Measurements from ENCODE around the gene HNRNPA1. TPM values are rescaled to one million over a fixed set of nuclear protein-coding genes. Genes with fewer than 3 reads are reported as not detected.
A peak's percentile ranks its signal among the peaks of the same experiment; 100 is the strongest.

HNRNPA1 gene
- polyA plus RNA-seq, 4 donors: 408 to 2,228 (median 1,197) TPM

DNA sequence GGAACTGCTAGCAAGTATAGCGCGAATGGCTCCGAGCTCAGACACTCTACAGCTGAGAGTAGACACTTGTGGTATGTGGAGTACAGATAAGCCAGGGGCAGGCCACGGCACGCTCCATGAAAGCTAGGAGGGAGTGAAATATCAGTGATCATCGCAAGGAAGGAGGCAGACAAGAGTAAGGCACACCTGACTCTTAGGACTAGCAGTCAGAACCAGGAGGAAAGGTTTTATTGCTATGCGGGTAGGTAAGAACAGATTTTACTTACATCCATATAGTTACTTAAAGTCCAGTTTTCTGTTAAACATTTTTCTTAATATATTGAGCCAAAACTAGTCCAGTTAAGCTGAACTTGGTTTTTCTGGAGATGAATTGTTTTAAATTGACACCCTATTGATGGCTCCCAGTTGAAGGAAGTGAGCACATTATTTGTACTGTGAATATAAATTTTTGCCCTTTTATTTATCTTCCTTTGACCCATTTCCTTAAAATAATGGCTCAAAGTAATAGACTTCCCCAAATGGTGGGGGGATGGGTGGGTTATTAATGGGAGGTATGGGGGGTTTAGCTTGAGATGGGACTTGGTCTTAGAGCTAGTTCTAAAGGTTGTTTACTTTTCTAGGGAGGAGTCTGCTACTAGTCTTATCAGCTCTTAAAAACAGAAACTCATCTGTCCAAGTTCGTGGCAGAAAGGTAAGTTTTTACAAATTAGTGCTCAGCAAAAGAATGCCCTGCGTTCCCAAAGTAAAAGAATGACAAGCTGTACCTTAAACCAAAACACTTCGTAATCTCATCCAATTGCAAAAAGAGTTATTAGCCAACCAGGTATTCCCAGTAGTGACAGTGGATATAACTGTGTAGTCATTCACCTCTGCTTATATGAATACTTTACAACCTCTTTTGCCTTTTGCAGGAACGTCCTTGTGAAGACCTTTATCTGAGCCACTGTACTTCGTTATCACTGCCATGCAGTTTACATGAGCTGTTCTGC lies 5.8 kb downstream of the HNRNPA1 start:
- peaks cover 0 to 44% (median 5%) of the 10 kb centered on the region in 3 donors for H3K4me1 ChIP-seq (ENCODE audit: control insufficient read depth in 3 of 3, insufficient read depth in 2 of 3, low read depth in 1 of 3, low read length in 2 of 3)
- peak overlapping the region in 2 of 3 donors; percentile 13 to 67 for H3K27ac ChIP-seq (ENCODE audit: low read depth in 1 of 3, low read length in 2 of 3)
- DNase-seq: peak; percentile 35 to 57
- no peak overlapping the region for H3K4me3 ChIP-seq (ENCODE audit: low read depth in 1 of 3, low read length in 3 of 3)
- WGBS, 3 donors: 28 to 49% (median 40%) methylated on average over 12 of the region's 12 CpGs
- H3K36me3 ChIP-seq (ENCODE audit: control insufficient read depth in 3 of 3, insufficient read depth in 2 of 3, low read depth in 1 of 3, low read length in 3 of 3): peaks cover 23 to 40% (median 27%) of the 10 kb centered on the region in 3 donors
- H3K9me3 ChIP-seq (ENCODE audit: control insufficient read depth in 2 of 2, insufficient read depth in 1 of 2, low read depth in 1 of 2, low read length in 1 of 2): no peaks in the 10 kb centered on the region
- H3K27me3 ChIP-seq (ENCODE audit: control insufficient read depth in 3 of 3, insufficient read depth in 3 of 3, low read length in 3 of 3): no peaks in the 10 kb centered on the region
- no peak for FAIRE-seq

- 64 to 67% (median 65%) methylated on average over 8 of the region's 8 CpGs for WGBS, 3 donors
- Histone ChIP-seq H3K4me1 (ENCODE audit: control insufficient read depth in 3 of 3, insufficient read depth in 2 of 3, low read depth in 1 of 3, low read length in 2 of 3) (peaks cover 0 to 44% (median 4%) of the 10 kb centered on the region in 3 donors), H3K36me3 (ENCODE audit: control insufficient read depth in 3 of 3, insufficient read depth in 2 of 3, low read depth in 1 of 3, low read length in 3 of 3) (peaks cover 22 to 41% (median 24%) of the 10 kb centered on the region in 3 donors), H3K4me3 (ENCODE audit: low read depth in 1 of 3, low read length in 3 of 3) (no peak overlapping the region), H3K27ac (ENCODE audit: low read depth in 1 of 3, low read length in 2 of 3) (peak overlapping the region in 1 of 3 donors; percentile 67), H3K27me3 (ENCODE audit: control insufficient read depth in 3 of 3, insufficient read depth in 3 of 3, low read length in 3 of 3) (no peaks in the 10 kb centered on the region), H3K9me3 (ENCODE audit: control insufficient read depth in 2 of 2, insufficient read depth in 1 of 2, low read depth in 1 of 2, low read length in 1 of 2) (no peaks in the 10 kb centered on the region)
- DNase-seq (peak in 1 of 2 donors; percentile 39), FAIRE-seq (no peak)
Measured at GRCh38 chr12:54287261-54288157, 7.0 kb downstream of the HNRNPA1 start.

DNA sequence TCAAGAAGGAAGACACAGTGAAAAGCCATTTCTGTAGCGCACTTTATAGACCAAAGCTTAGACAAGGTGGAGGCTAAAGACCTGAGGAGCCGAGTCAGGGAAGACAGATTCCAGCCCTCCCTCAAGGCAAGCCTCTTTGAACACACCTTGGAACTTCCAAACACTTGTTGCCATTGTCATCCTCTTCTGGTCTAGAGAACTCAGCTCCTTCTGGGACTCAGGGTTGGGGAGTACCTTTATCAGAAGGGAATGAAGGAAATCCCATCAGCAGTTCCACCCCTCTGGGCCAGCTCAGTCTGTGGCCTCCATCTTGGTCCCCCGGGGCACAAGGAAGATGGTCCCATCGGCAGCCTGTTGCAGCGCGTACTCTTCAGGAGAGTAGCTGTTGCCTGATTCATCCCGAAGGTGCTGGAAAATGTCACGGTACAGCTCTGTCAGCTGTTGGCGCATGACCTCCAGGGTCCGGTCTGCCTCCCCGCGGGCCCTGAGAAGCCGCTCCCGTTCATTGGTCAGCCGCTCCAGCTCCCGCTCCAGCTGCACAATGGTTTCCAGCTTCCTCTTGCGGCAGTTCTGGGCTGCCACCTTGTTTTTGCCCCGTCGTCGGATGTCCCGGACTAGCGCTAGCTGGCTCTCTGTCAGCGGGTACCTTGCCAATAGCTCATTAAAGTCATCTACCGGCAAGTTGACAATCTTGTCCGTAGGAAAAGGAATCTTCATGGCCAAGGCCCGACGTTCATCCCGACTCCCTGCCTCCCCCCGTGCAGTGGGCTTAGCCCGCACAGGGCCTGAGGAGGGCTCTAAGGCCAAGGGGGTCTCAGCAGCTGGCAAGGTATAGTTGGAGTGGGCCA lies 11.8 kb downstream of the HNRNPA1 start:
- Histone ChIP-seq H3K27ac (ENCODE audit: low read depth in 1 of 3, low read length in 2 of 3) (no peak overlapping the region), H3K36me3 (ENCODE audit: control insufficient read depth in 3 of 3, insufficient read depth in 2 of 3, low read depth in 1 of 3, low read length in 3 of 3) (peaks cover 0 to 21% (median 0%) of the 10 kb centered on the region in 3 donors), H3K27me3 (ENCODE audit: control insufficient read depth in 3 of 3, insufficient read depth in 3 of 3, low read length in 3 of 3) (no peaks in the 10 kb centered on the region), H3K4me1 (ENCODE audit: control insufficient read depth in 3 of 3, insufficient read depth in 2 of 3, low read depth in 1 of 3, low read length in 2 of 3) (peaks cover 0 to 32% (median 0%) of the 10 kb centered on the region in 3 donors), H3K9me3 (ENCODE audit: control insufficient read depth in 2 of 2, insufficient read depth in 1 of 2, low read depth in 1 of 2, low read length in 1 of 2) (no peaks in the 10 kb centered on the region), H3K4me3 (ENCODE audit: low read depth in 1 of 3, low read length in 3 of 3) (no peak overlapping the region)
- DNase-seq (no peak), FAIRE-seq (no peak)
- 93 to 94% (median 94%) methylated on average over 30 of the region's 30 CpGs for WGBS, 3 donors

DNA sequence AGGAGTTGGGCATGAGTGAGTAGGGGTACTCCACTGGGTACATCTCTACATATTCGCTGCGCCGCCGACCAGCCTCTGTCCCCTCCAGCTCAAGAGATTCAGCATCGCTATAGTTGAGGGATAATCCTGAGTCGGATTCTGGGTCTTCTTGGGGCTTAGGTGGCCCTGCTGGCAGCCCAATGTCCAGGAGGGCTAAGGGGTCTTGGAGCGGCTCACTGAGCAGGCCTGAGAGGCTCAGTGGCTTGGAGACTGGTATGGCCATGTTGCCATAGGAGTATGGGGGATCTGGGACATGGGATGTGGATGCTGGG lies 12.4 kb downstream of the HNRNPA1 start:
- FAIRE-seq (no peak), DNase-seq (no peak)
- no peaks in the 10 kb centered on the region for H3K27me3 ChIP-seq (ENCODE audit: control insufficient read depth in 3 of 3, insufficient read depth in 3 of 3, low read length in 3 of 3)
- WGBS, 3 donors: 95 to 99% (median 98%) methylated on average over 7 of the region's 7 CpGs
- no peak overlapping the region for H3K4me3 ChIP-seq (ENCODE audit: low read depth in 1 of 3, low read length in 3 of 3)
- H3K4me1 ChIP-seq (ENCODE audit: control insufficient read depth in 3 of 3, insufficient read depth in 2 of 3, low read depth in 1 of 3, low read length in 2 of 3): peaks cover 0 to 28% (median 0%) of the 10 kb centered on the region in 3 donors
- H3K27ac ChIP-seq (ENCODE audit: low read depth in 1 of 3, low read length in 2 of 3): no peak overlapping the region
- no peaks in the 10 kb centered on the region for H3K9me3 ChIP-seq (ENCODE audit: control insufficient read depth in 2 of 2, insufficient read depth in 1 of 2, low read depth in 1 of 2, low read length in 1 of 2)
- peaks cover 0 to 16% (median 0%) of the 10 kb centered on the region in 3 donors for H3K36me3 ChIP-seq (ENCODE audit: control insufficient read depth in 3 of 3, insufficient read depth in 2 of 3, low read depth in 1 of 3, low read length in 3 of 3)

DNA sequence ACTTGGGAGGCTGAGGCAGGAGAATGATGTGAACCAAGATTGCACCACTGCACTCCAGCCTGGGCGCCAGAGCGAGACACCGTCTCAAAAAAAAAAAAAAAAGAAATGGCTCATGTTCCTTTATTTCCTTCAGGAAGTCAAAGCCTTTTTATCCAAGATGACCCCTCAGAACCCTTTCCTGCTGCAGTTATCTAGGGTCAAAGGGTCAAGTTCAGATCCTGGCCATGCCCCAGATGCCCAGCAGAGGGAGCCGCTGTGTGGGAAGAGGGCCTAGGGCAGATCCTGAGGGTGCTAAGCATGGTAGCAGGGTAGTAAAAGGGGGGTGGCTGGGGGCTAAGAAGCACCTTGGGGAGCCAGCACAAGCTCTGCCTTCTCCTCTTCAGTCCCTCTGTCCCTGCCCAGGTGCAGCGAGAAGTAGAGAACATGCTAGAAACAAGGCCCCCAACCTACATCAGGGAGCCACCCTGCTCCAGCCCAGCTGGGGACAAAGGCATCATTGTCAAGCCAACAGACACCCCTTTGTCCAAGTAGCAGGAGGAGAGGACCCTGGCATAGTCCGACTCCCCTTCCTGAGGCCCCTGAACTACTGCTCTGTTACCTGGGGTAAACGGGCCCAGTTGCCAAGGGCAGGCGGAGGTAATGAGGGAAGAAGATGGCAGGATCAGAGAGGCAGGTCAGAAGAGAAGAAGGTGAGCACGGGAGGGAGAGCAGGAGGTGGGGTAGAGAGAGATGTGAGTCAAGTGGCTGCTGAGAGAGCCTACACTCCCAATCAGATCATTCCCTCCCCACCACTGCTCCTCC lies 13.8 kb downstream of the HNRNPA1 start:
- FAIRE-seq: no peak
- Histone ChIP-seq H3K4me3 (ENCODE audit: low read depth in 1 of 3, low read length in 3 of 3) (no peak overlapping the region), H3K27me3 (ENCODE audit: control insufficient read depth in 3 of 3, insufficient read depth in 3 of 3, low read length in 3 of 3) (peaks cover 0 to 4% (median 0%) of the 10 kb centered on the region in 3 donors), H3K36me3 (ENCODE audit: control insufficient read depth in 3 of 3, insufficient read depth in 2 of 3, low read depth in 1 of 3, low read length in 3 of 3) (peaks cover 0 to 6% (median 0%) of the 10 kb centered on the region in 3 donors), H3K27ac (ENCODE audit: low read depth in 1 of 3, low read length in 2 of 3) (no peak overlapping the region), H3K4me1 (ENCODE audit: control insufficient read depth in 3 of 3, insufficient read depth in 2 of 3, low read depth in 1 of 3, low read length in 2 of 3) (peaks cover 0 to 21% (median 0%) of the 10 kb centered on the region in 3 donors), H3K9me3 (ENCODE audit: control insufficient read depth in 2 of 2, insufficient read depth in 1 of 2, low read depth in 1 of 2, low read length in 1 of 2) (no peaks in the 10 kb centered on the region)
- peak; percentile 77 to 80 for DNase-seq
- WGBS, 3 donors: 35 to 57% (median 39%) methylated on average over 9 of the region's 9 CpGs

GRCh38 chr12:54294953-54295566 lies 14.5 kb downstream of the HNRNPA1 start:
- Histone ChIP-seq H3K27ac (ENCODE audit: low read depth in 1 of 3, low read length in 2 of 3) (peak overlapping the region in 1 of 3 donors; percentile 19), H3K36me3 (ENCODE audit: control insufficient read depth in 3 of 3, insufficient read depth in 2 of 3, low read depth in 1 of 3, low read length in 3 of 3) (peaks cover 0 to 4% (median 0%) of the 10 kb centered on the region in 3 donors), H3K4me3 (ENCODE audit: low read depth in 1 of 3, low read length in 3 of 3) (no peak overlapping the region), H3K4me1 (ENCODE audit: control insufficient read depth in 3 of 3, insufficient read depth in 2 of 3, low read depth in 1 of 3, low read length in 2 of 3) (peaks cover 0 to 21% (median 0%) of the 10 kb centered on the region in 3 donors), H3K9me3 (ENCODE audit: control insufficient read depth in 2 of 2, insufficient read depth in 1 of 2, low read depth in 1 of 2, low read length in 1 of 2) (no peaks in the 10 kb centered on the region), H3K27me3 (ENCODE audit: control insufficient read depth in 3 of 3, insufficient read depth in 3 of 3, low read length in 3 of 3) (peaks cover 0 to 6% (median 3%) of the 10 kb centered on the region in 3 donors)
- WGBS, 3 donors: 82 to 89% (median 87%) methylated on average over 7 to 9 of the region's 9 CpGs
- no peak for DNase-seq
- no peak for FAIRE-seq

Data from small intestine (tissue), 7 donors.